GM21717 (cell line): ENCODE measurements around the gene SLC11A2.
"Not testable (repeated sequence)": the region's sequence is repeated elsewhere in the genome, so short reads cannot be mapped to it uniquely, and the experiment has no call there.

Experiments used
- ATAC-seq: cut with Tn5 transposase; IDR thresholded peaks from one replicate; pipeline ENCODE4 v1.9.1; 2021; ENCODE audit warnings: mild to moderate bottlenecking, moderate library complexity; ENCODE audit not compliant: unreplicated experiment

SLC11A2 gene

DNA sequence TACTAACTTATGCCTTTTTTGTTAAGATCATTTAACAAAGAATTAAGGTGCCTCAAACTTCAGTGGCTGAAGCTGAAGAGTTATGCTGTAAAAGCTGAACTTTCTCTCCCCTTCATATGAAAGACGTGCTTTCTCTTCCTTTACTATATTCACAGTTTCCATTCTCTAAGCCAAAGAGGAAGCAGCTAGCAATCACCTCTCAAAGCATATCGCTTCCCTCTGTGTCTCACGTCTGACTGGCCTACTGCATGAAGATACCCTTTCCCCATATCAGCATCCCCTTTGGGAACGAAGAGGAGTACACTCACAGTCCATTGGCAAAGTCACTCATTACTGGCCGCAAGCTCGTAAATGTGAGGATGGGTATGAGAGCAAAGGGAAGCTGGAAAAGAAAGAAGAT, 34.9 kb downstream of the SLC11A2 start:
- ATAC-seq, result no peak

DNA sequence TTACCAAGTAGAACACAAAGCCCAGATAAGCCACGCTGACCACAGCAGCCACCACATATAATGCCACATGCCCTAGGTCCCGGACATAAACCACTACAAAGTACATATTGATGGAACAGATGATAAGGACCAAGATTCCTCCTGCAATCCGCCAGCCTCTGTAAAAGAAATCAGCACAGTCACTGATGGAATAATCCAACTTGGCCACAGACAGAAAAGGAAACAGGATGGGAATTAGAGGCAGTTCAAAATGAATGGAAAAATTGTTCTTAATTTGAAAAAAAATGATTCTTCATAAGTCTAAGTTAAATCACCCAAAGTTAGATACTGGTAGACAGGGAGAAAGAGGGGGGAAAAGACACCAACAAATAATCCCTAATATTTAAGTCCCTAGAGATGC, 35.4 kb downstream of the SLC11A2 start:
- ATAC-seq, result no peak

DNA sequence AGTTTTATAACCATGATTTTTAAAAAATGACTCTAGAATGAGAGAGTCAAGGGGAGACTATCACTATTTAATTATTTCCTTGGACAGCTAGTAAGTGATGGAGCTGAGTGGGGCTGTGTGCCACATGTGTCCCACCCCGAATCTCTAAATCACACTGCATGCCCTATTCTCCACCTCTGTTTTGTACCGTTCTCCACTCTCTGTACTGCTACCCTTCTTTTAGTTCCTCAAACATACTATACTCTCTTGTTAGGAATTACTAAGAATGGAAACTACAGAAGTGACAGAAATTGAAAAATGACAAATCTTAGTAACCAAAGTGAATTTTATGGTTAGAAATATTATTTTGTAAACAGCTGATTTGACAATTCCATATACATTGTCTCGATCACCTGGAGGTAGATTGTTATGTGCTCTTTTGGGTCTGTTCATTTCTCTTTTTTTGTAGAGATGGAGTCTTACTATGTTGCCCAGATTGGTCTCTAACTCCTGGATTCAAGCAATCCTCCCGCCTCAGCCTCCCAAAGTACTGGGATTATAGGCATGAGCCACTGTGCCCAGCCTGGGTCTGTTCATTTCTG, 35.9 kb downstream of the SLC11A2 start:
- no peak for ATAC-seq

DNA sequence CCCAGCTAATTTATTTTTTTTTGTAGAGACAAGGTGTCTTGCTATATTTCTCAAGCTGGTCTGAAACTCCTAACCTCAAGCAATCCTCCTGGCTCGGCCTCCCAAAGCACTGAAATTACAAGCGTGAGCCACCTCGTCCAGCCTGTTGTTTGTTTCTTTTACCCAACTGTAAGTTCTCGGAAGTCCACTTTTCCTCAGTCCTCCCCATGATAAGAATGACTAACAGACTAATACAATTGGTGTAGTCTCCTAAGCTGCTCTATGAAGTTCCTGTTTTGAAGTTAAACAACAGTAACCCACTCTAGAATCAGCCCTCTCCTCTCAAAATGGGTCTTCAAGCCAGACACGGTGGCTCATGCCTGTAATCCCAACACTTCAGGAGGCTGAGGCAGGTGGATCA, 37.3 kb downstream of the SLC11A2 start:
- ATAC-seq, result no peak

DNA sequence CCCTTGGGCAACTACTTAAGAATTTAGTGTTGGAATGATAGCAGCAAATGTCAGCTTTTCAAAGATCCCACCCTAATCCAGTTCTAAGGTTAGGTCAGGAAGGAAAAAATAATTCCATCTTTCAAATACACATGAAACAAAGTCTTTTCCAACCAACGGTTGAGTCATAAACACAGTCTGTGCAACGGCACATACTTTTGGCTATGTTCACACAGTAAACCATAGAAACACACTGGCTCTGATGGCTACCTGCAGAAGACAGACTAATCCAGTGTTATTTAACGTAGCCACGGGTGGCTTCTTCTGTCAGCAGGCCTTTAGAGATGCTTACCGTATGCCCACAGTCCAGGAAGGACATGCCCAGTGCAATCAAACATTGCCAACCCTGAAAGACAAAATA, 38.1 kb downstream of the SLC11A2 start:
- no peak for ATAC-seq

DNA sequence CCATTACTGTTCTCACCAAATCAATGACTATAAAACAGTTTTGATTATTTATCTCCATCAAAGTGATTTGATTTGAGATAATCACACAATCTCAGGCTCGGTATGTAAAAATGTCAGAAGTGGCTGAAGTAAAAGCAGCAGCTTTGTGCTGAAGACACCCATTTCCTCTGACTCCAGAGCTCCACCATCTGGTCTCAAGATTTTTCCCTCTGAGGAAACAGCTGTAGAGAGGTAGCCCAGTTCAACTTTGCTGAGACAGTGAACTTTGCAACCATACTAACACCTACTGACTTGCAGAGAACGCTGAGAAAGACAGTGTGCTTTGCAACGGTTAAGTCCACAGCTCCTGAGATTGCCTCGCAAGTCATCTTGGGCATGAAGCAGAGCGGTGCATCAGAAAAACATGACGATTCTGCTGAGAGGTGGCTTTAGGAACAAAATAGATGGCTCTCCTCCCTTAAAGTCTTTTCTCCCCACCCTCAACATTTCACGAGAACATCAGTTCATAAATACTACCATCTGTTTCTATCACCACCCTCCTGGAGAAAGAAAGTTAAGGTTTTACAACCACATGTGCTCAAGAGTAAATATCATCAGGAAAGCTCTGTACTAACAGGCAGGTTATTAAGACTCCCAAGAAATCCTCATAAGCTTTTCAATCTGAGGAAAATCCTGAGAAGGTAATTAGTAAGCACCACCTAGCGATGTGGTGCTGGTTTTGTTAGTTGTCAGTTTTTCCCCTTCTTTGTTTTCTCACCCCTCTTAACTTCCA, 39.0 kb downstream of the SLC11A2 start:
- ATAC-seq, result no peak

DNA sequence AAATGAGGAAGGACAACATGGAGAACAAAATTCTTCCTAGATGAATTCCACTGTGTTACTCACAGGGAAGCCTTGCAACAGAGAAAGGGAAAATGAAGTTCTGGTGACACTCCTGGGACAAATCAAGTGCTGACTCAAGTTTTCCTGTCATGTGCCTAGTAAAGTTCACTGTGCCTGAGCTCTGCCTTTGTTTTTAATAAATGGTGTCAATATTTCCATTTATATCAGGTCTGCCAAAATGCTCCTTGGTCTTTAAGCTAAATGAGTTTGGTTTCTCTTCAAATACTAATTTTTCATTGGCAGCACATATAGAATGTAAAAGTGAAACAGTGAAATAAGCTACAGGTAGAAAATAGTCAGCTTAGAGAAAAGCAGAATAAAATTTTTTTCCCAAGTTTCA, 40.9 kb downstream of the SLC11A2 start:
- ATAC-seq, result no peak

DNA sequence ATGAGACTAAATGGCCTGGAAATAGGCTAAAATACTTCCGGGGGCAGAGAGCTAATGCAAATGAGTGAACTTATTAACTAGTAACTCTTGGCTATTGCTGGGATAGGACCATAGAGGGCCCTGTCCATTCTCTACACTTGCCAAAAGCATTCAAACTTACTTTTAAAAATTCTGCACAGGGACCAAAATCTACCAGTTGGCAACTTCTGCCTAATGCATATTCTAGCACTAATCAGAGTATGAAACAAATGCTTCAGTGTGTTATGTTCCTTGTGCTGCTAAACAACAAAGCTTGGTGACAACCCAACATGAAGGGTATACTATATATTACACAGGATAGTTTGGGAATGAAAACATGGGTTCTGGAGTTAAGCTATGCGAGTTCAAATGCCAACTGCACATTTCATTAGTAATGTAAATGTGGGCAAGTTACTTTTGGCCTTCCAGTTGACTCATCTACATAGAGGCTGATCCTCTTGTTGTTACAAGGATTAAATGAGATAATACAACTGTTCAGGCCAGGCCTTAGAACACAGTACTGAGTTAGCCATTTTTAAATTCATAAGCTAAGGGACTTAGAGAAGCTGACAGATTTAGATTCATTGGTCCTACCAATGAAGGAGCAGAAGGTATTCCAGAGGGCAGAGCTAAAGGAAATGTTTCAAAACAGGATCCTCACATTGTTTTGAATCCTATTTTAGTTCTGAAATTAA, 41.4 kb downstream of the SLC11A2 start:
- ATAC-seq, result no peak

DNA sequence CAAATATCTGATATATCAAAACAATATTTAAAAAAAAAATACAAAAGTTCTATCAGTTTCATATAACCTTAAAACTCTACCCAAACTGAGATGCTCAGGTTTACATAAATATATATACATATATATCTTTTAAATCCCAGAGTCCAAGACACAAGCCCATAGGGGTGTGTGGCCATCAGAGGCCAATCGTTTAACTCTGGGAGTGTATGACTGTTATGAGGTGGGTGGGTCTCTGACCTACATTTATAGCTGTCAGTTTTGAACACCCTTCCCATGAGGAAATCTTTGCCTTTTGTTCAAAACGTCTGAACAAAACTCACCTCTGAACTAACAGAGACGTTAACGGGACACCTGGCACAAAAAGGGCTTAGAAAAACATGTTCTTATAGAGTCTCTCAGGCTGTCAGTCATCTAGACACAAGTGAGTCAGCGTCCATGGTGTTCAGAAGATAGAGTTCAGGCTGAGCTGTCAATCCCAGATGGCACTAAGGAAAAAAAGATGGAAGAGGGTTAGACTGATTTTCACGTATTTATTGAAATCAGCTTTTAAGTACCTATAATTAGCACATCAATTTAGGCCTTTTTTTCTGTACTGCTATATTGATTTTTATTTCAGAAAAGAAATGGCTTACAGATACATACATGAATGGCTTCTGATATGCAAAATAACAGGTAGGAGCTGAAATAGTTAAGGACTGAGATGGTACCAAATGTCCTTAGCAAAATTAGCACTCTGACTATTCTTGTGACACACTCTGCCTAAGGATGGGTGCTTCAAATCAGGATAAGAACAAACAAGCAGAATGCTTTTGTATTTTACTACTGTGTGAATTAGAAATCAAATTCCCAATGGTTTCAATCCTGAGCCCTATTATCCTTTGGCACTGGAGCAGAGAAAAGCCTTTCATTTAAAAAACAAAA, 44.6 kb downstream of the SLC11A2 start:
- ATAC-seq, result no peak

DNA sequence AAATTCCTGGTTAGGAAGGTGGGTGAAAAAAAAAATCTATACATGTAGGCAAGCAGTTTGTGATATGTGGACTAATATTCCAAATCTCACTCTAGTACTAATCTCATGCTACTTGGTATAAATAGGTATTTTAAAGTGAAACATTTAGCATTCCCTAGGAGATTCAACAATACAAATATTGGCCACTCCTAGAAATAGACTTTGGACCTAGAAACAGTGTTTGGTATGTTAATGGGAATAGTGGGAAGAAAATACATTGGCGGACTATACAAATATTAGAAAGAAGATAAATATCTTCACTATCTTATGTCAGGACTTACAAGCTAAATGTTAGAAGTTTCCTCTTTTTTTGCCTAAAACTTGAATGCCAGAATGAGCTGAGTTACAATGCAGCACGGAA, 45.6 kb downstream of the SLC11A2 start:
- no peak for ATAC-seq

DNA sequence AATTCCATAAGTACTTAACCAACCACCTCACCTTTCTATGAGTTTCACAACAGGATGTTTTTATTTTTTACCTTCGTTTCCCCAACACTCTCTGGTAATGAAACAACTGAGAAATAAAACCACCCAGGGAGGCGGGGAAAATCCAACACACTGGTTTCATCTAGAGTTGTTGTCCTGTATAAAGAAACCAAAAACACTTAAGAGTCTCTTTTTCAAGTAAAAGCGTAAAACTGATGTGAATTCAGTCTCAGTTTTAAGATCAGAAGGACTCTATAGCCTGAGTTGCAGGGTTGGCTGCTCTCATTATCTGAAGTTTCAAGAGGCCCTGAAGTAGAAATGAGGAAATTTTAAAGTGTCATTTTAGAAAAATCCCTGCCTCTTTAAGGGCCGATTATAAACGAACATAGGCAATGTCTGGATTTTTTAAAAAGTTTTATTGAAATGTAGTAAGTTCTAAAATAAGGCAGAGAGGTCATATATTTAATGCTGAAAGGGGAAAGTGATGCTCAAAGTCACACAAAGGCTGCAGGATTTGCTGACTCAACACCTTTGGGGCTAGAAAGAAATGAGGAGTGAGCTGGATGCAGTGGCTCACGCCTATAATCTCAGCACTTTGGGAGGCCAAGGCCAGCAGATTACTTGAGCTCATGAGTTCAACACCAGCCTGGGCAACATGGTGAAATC, 46.7 kb downstream of the SLC11A2 start:
- ATAC-seq, result peak; percentile 73

DNA sequence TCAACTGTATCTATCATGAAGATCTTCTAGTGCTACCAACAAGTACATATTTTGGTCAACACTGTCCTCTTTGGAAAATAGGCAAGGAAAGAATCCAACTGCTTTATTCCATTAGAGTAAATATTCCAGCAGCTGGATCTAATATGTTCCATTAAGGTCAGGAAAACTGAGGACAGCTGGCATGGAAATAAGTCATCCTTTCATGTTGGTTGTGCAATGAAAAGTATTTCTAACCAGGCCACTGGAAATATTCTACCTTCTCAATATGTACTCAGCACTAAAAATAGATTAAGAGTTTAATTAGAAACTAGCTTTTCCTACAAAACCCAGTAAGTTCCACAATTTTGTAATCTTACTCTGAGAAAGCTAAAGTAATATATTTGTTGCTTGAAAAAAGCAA, 54.2 kb downstream of the SLC11A2 start:
- ATAC-seq, result no peak

DNA sequence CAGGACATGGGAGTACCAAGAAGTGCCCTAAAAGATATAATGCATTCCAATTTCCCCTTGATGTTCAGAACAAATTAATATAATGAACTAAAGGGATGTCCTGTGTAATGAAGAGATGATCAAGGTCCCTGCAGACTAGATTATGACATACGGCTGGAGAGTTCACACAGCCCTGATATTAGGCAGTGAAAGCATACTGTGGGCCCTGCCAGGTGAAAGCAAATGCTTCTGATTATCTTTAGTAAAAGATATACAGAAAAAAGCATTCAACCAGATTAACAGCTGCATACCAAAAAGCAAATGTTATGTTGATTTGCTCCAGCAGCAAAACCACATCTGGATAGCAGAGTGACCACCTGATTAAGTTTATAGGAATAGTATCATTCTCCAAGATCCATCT, 61.8 kb downstream of the SLC11A2 start:
- no peak for ATAC-seq

DNA sequence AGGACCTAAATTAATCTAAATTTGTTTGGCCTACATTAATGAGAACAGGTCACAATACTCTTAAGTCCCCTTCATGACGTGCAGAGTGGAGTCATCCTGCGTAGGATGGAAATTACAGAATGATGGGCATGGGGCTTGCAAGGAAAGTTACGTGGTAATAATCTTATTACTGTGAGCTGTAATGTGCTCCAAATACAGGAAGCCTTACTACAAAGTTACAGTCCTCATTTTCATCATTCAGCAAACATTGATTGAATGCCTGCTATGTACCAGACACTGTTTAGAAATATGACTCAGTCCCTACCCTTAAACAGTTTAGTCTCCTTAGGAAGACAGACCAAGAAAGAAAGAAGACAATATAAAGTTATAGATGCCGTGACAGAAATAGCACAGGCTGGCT, 64.5 kb downstream of the SLC11A2 start:
- ATAC-seq, result no peak

DNA sequence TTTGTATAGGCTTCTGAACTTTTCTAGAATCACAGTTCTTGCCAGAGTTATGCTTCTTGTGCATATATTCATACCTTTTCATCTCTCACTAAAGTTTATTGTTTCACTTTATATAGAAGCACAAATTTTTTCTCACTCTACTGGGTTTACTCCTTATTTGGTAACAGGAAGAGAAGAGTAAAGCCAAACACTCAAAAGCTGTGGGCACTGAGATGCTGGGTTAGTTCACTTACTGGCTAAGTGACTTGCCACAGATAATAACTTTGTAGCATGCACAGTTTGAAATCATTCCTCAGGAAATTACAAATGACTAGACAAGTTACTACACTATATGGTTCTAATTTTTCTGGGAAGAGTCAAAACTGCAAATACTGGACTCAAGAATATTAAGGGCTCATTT, 66.1 kb downstream of the SLC11A2 start:
- no peak for ATAC-seq

DNA sequence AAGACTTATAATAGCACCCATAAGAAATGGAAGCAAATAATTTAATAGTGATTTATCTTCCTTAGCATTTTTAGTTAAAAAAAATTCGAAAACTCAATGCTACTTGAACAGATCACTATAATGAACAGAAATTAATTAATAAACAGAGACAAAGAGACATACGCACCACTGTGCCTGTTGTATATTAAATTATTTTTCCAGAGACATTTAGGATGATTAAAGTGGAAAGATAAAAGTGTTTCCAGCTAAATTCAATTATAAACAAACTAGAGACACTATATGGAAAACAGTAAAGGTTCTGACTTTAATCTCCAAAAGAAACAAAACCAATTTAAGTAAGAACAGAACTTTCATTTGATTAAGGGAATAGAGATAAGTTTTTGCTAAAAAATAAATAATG, 70.5 kb downstream of the SLC11A2 start:
- no peak for ATAC-seq

DNA sequence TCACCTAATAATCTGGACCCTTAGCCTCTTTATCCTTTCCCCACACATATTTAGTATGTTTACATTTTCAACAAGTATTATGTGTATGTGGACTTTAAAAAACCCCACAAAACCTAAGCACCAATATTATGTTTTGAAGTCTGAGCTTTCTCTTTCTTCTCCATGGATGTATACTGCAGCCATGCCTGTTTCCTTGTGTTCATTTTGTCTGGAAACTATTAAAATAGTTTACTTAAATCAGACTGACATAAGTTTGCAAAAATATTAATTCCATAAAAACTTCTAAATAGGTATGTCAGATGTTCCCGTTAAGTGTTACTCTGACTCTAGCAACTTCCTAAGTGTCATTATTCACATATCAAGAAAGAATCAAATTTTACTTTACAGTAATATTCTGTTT, 70.9 kb downstream of the SLC11A2 start:
- ATAC-seq, result no peak

DNA sequence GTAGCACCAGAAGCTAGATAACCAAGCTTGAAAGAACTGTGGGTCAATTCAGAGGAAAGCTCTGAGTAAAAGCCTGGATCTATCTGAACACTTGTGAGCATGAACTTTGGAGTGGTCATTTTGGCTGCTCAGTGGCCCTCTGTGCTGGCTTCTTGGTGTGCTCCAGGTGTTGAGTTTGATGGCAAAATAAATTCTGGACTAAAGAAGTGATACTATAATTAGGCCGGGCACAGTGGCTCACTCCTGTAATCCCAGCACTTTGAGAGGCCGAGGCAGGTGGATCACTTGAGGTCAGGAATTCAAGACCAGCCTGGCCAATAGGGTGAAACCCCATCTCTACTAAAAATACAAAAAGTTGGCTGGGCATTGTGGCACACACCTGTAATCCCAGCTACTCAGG, 71.4 kb downstream of the SLC11A2 start:
- ATAC-seq, result not testable (repeated sequence)

DNA sequence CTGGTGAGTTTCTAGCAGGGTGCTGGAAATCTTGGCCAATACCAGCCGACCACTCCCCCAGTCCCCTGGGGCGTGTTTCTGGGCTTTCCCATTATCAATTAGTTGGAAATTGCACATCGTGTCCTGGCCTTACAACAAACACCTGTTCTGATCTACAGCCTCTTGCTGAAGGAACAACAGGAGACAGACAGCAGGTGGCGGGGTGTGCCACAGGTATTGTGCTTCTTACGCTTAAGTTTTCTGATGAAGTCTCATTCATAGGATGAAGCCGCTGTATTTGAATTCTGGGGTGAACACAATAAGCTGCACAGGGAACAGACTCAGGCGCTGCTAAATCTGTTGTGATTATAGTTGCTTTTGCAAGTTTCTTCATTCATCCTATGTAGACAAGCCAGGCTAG, 73.1 kb downstream of the SLC11A2 start:
- no peak for ATAC-seq

DNA sequence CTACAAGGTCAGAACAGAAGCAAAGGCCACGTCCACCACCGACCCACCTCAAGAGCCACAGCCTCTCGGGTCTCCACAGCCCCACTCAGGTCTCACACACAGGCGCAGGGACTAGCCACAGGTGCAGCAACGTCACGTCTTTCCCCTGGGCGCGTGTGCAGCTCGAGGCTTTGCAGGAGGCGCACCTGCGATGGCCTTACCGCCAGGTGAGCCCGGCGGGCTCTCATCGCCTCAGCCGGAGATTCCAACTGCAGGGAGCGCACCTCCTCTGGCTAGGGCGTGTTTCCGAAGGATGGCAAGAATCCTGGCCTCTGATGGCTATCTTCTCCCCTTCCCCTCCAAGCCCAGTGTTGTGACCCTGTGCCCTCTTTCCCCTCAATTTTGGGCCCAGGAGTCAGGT, 73.7 kb downstream of the SLC11A2 start, which contains the start of gene HIGD1C:
Gene HIGD1C (plus strand): TSS at position 35 of the 400 bp plus-strand sequence. CDS start 1,455 bp downstream, outside the sequence.
- no peak for ATAC-seq
